HEK293 (cell line): ENCODE measurements around the gene STRN.
A peak's percentile ranks its signal among the peaks of the same experiment; 100 is the strongest.
"Not testable (repeated sequence)": the region's sequence is repeated elsewhere in the genome, so short reads cannot be mapped to it uniquely, and the experiment has no call there.

Source experiments
- CTCF ChIA-PET: fragments of 350-600 bp; formaldehyde crosslinking; extraction: SDS; loops from one replicate; lab custom pipeline; 2021; ENCODE audit warnings: antibody characterized with exemption; lab: Yijun Ruan, JAX
- POLR2A ChIA-PET: fragments of 300-600 bp; formaldehyde crosslinking; extraction: SDS; loops from one replicate; lab custom pipeline; 2020; ENCODE audit warnings: antibody characterized with exemption, inconsistent platforms; lab: Yijun Ruan, JAX
- H3K27ac ChIP-seq: fragments of 200-500 bp; sonication (Bioruptor generic); 2 replicates; pipeline ENCODE4 v1.5.1; 2014; ENCODE audit warnings: low read depth, low read length, control low read depth, inconsistent platforms; ENCODE audit errors: extremely low read depth
- H3K36me3 ChIP-seq, 2 experiments: fragments of 200-500 bp in 1 of 2; sonication (Bioruptor generic) in 1 of 2; 1 replicate in 1 of 2; 2 replicates in 1 of 2; pipeline ENCODE4 v1.5.1; 2014 to 2017; ENCODE audit warnings: inconsistent platforms in 2 of 2, low read length in 2 of 2; ENCODE audit not compliant: control insufficient read depth in 2 of 2, insufficient read depth in 1 of 2
- H3K4me1 ChIP-seq: fragments of 200-500 bp; sonication (Bioruptor generic); 2 replicates; pipeline ENCODE4 v1.5.1; 2014; ENCODE audit warnings: mild to moderate bottlenecking, low read length, inconsistent platforms; ENCODE audit not compliant: control insufficient read depth, insufficient read depth
- H3K4me3 ChIP-seq: 2 replicates; pipeline ENCODE4 v1.5.1; 2011; ENCODE audit warnings: low read depth, mild to moderate bottlenecking, control low read depth, low read length, moderate library complexity
- H3K9me3 ChIP-seq: fragments of 200-500 bp; sonication (Bioruptor generic); 2 replicates; pipeline ENCODE4 v1.5.1; 2014; ENCODE audit warnings: low read depth, low read length, inconsistent platforms; ENCODE audit not compliant: control insufficient read depth, insufficient read depth
- BCL11B ChIP-seq: fragments of 450-650 bp; formaldehyde crosslinking; IDR thresholded peaks from 2 replicates; pipeline ENCODE4 v1.5.1; 2016; ENCODE audit warnings: low read depth, missing biosample characterization, missing genetic modification characterization
- ELK4 ChIP-seq: IDR thresholded peaks from 2 replicates; pipeline ENCODE4 v1.6.1; 2011; ENCODE audit warnings: mild to moderate bottlenecking, low read depth, low read length, borderline replicate concordance
- FEZF1 ChIP-seq: fragments of 450-650 bp; formaldehyde crosslinking; IDR thresholded peaks from 2 replicates; pipeline ENCODE4 v1.5.1; 2016; ENCODE audit warnings: missing biosample characterization, missing genetic modification characterization
- PRDM1 ChIP-seq: fragments of 450-650 bp; formaldehyde crosslinking; IDR thresholded peaks from 2 replicates; pipeline ENCODE4; 2016; ENCODE audit warnings: missing biosample characterization, missing genetic modification characterization
- RBAK ChIP-seq: fragments of 450-650 bp; formaldehyde crosslinking; IDR thresholded peaks from 2 replicates; pipeline ENCODE4 v1.5.1; 2016; ENCODE audit warnings: missing biosample characterization, missing genetic modification characterization
- TSHZ1 ChIP-seq: fragments of 450-650 bp; formaldehyde crosslinking; IDR thresholded peaks from 2 replicates; pipeline ENCODE4 v1.5.1; 2016; ENCODE audit warnings: missing biosample characterization, missing genetic modification characterization, borderline replicate concordance
- YY1 ChIP-seq: fragments of 450-650 bp; formaldehyde crosslinking; IDR thresholded peaks from 2 replicates; pipeline ENCODE4 v1.5.1; 2018; ENCODE audit warnings: missing biosample characterization, missing genetic modification characterization
- ZNF19 ChIP-seq: fragments of 450-650 bp; formaldehyde crosslinking; IDR thresholded peaks from 2 replicates; pipeline ENCODE4; 2016; ENCODE audit warnings: missing biosample characterization, missing genetic modification characterization, low read depth
- ZNF596 ChIP-seq: fragments of 450-650 bp; IDR thresholded peaks from 2 replicates; pipeline ENCODE4 v1.5.0; 2018; ENCODE audit warnings: missing biosample characterization, mild to moderate bottlenecking, missing genetic modification characterization, moderate library complexity
- ZNF843 ChIP-seq: fragments of 450-650 bp; formaldehyde crosslinking; IDR thresholded peaks from 2 replicates; pipeline ENCODE4 v1.5.1; 2016; ENCODE audit warnings: missing biosample characterization, missing genetic modification characterization
- TF ChIP-seq, protein P1 (sequence below): fragments of 450-650 bp; IDR thresholded peaks from 2 replicates; pipeline ENCODE4 v1.5.1; 2018; ENCODE audit warnings: missing biosample characterization, missing genetic modification characterization
- TF ChIP-seq, protein P2 (sequence below): sonication (generic); formaldehyde crosslinking; IDR thresholded peaks from 2 replicates; pipeline ENCODE4 v1.8.1; 2022; ENCODE audit warnings: mild to moderate bottlenecking, moderate library complexity, missing genetic modification reagents

STRN gene

GRCh38 chr2:36930787-36931410 lies 35.4 kb downstream of the STRN start:
- H3K36me3 ChIP-seq, H3K4me3 ChIP-seq, H3K4me1 ChIP-seq, POLR2A ChIA-PET, H3K9me3 ChIP-seq, H3K27ac ChIP-seq: not testable (repeated sequence)
- CTCF ChIA-PET, result interaction anchor here (1.2 kb wide), 1 partner anchor 12 kb away, joined by 3 read pairs; no protein-coding TSS in a partner anchor

DNA sequence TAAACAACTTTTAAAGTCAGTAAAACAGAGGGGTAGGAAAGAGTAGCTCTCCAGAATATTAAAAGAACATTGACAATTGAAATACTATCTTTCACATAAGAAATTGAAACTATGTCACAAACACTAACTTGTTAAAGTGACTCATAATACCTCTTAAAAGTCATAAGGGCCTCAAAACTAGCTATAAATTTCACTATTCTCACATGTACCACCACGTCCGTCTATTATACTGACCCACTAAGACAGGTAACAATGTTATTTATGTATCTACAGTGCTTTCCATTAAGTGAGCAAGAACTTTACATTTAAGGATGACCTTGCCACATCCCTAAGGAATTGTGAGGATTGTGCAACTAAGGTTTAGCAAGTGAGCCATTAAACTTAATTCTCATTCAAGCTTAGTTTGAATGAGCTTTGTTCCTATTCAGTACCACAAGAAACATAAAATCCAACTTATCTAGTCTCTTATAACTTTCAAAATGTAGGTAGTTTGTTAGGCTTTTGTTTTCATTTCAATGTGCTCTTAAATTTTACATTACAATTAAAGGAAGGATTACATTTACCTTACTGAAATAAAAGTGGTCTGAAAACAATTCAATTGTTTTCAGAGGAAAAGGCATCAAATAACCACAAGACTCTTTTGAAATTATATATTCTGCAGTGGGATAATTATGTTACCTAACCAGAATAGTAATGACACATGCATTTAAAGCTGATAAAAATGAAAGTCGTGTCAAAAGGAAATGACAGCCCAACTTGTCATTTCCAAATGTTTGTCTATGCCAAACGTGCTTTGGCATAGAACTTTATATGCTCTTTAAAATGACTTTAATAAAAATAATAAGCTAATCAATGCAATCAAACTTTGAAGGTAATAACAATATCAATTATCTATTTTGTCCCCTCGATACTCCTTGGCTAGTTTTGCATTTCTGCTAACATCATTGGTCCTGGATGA lies 39.9 kb downstream of the STRN start:
- POLR2A ChIA-PET, CTCF ChIA-PET, H3K27ac ChIP-seq, H3K9me3 ChIP-seq, H3K4me3 ChIP-seq, H3K4me1 ChIP-seq, H3K36me3 ChIP-seq: not testable (repeated sequence)
- TF ChIP-seq FEZF1, result peak; percentile 34; the same call in 1 of the 2 replicates
- TF ChIP-seq ZNF843 (tag by site-specific recombination), result 0 out of 2 replicates have a peak, but pooled peaks have one; percentile 26
- TF ChIP-seq TSHZ1 (tag by site-specific recombination), result peak; percentile 33; the same call in 1 of the 2 replicates

GRCh38 chr2:36922629-36923028 lies 43.7 kb downstream of the STRN start:
- H3K4me1 ChIP-seq, H3K9me3 ChIP-seq, H3K27ac ChIP-seq, H3K4me3 ChIP-seq, CTCF ChIA-PET, H3K36me3 ChIP-seq, POLR2A ChIA-PET: not testable (repeated sequence)

DNA sequence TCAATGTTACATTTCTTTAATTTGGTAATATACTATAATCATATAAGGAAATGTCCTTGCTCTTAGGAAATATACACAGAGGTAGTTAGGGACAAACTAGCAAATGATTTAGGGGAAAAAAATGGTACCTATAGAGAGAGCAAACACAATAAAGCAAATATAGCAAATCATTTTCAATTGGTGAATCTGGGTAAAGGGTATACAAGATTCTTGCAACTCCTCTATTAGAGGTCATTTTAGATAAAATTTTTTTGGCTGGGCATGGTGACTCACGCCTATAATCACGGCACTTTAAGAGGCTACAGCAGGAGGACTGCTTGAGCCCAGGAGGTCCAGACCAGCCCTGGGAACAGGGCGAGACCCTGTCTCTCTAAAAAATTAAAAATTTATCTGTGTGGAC lies 44.4 kb downstream of the STRN start:
- no peaks in the 10 kb centered on the region for H3K9me3 ChIP-seq
- no peak for TF ChIP-seq PRDM1
- TF ChIP-seq RBAK (tag by site-specific recombination), result no peak
- TF ChIP-seq YY1 (tag by site-specific recombination), result no peak
- TF ChIP-seq ZNF19 (tag by site-specific recombination), result no peak
- no peak for TF ChIP-seq ZNF596 (tag by site-specific recombination)
- TF ChIP-seq, protein P1, sequence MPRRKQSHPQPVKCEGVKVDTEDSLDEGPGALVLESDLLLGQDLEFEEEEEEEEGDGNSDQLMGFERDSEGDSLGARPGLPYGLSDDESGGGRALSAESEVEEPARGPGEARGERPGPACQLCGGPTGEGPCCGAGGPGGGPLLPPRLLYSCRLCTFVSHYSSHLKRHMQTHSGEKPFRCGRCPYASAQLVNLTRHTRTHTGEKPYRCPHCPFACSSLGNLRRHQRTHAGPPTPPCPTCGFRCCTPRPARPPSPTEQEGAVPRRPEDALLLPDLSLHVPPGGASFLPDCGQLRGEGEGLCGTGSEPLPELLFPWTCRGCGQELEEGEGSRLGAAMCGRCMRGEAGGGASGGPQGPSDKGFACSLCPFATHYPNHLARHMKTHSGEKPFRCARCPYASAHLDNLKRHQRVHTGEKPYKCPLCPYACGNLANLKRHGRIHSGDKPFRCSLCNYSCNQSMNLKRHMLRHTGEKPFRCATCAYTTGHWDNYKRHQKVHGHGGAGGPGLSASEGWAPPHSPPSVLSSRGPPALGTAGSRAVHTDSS, result no peak
- TF ChIP-seq FEZF1, result no peak
- TF ChIP-seq BCL11B (tag by site-specific recombination), result no peak
- TF ChIP-seq ELK4, result no peak
- TF ChIP-seq, protein P2, sequence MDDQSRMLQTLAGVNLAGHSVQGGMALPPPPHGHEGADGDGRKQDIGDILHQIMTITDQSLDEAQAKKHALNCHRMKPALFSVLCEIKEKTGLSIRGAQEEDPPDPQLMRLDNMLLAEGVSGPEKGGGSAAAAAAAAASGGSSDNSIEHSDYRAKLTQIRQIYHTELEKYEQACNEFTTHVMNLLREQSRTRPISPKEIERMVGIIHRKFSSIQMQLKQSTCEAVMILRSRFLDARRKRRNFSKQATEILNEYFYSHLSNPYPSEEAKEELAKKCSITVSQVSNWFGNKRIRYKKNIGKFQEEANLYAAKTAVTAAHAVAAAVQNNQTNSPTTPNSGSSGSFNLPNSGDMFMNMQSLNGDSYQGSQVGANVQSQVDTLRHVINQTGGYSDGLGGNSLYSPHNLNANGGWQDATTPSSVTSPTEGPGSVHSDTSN (CRISPR knock-in tag), result no peak
- POLR2A ChIA-PET, result no interaction called here
- H3K36me3 ChIP-seq, result peaks cover 0 to 4% of the 10 kb centered on the region in 2 experiments; a peak in 1 of 3 replicates
- H3K4me3 ChIP-seq, result no peak overlapping the region
- no peaks in the 10 kb centered on the region; the same call in 1 of the 2 replicates for H3K4me1 ChIP-seq
- H3K27ac ChIP-seq, result no peak overlapping the region
- CTCF ChIA-PET, result no interaction called here
